ENCODE results near the gene MSLN. TPM values are rescaled to one million over a fixed set of nuclear protein-coding genes. Genes with fewer than 3 reads are reported as not detected.
A peak's percentile ranks its signal among the peaks of the same experiment; 100 is the strongest.

The MSLN gene
- total and polyA plus RNA-seq, 9 of the 15 experiments (the other 6 are each of a cell fraction or from before 2014, with no cell fraction given), result not detected

DNA sequence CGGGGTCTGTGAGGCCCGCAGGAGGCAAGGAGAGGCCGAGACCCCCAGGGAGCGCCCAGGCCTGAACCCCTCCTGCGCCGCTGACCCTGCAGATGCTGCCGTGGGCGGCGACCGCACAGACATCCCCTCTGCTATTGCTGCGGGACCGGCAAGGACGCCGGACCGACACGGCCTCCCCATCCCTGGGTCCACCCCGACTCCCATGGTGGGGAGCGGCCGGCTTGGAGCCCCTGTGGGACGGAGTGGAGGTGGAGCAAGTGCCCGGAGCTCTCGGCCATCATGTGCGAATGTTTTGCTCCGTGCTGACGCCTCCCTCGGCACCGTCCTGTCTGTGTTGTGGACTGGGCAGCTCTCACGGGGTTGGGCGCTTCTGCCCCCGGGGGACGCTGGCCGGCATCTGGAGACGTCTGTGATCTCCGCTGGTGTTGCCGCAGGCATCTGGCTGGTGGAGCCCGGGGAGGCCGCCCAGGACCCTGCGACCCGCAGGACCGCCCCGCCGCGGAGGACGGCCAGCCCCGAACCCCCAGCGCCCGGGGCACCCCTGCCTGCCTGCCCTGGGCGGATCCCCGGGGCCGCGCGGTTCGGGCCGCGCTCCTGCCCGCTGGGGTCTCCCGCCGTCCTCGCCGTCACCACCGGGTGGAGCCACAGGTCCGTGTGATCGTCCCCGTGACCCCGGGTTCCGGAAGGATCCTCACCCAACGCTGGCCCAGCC is 52.8 kb downstream of the MSLN start (continued):
- TF ChIP-seq, protein P1, sequence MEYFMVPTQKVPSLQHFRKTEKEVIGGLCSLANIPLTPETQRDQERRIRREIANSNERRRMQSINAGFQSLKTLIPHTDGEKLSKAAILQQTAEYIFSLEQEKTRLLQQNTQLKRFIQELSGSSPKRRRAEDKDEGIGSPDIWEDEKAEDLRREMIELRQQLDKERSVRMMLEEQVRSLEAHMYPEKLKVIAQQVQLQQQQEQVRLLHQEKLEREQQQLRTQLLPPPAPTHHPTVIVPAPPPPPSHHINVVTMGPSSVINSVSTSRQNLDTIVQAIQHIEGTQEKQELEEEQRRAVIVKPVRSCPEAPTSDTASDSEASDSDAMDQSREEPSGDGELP (CRISPR knock-in tag; IDR thresholded peaks at IDR 0.05; ENCODE audit: borderline replicate concordance), result peak; percentile 36; the same call in 1 of the 2 replicates
- peak; percentile 42 for TF ChIP-seq POLR2G (IDR thresholded peaks at IDR 0.05; ENCODE audit: low read depth, low read length)
- TF ChIP-seq, protein P2, sequence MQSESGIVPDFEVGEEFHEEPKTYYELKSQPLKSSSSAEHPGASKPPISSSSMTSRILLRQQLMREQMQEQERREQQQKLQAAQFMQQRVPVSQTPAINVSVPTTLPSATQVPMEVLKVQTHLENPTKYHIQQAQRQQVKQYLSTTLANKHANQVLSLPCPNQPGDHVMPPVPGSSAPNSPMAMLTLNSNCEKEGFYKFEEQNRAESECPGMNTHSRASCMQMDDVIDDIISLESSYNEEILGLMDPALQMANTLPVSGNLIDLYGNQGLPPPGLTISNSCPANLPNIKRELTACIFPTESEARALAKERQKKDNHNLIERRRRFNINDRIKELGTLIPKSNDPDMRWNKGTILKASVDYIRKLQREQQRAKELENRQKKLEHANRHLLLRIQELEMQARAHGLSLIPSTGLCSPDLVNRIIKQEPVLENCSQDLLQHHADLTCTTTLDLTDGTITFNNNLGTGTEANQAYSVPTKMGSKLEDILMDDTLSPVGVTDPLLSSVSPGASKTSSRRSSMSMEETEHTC (IDR thresholded peaks at IDR 0.05), result no peak
- peak; percentile 86; the same call in 1 of the 2 replicates for TF ChIP-seq STAG1 (CRISPR knock-in tag; IDR thresholded peaks at IDR 0.05; ENCODE audit: borderline replicate concordance)
- TF ChIP-seq, protein P3, sequence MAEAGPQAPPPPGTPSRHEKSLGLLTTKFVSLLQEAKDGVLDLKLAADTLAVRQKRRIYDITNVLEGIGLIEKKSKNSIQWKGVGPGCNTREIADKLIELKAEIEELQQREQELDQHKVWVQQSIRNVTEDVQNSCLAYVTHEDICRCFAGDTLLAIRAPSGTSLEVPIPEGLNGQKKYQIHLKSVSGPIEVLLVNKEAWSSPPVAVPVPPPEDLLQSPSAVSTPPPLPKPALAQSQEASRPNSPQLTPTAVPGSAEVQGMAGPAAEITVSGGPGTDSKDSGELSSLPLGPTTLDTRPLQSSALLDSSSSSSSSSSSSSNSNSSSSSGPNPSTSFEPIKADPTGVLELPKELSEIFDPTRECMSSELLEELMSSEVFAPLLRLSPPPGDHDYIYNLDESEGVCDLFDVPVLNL (CRISPR knock-in tag; IDR thresholded peaks at IDR 0.05; ENCODE audit: low read depth), result no peak
- TF ChIP-seq ZNF584 (CRISPR knock-in tag; IDR thresholded peaks at IDR 0.05; ENCODE audit: low read depth), result no peak
- TF ChIP-seq ZNF436 (CRISPR knock-in tag; IDR thresholded peaks at IDR 0.05), result no peak
- TF ChIP-seq ZNF644 (tag; IDR thresholded peaks at IDR 0.05; ENCODE audit: low read depth), result no peak
- 0 out of 2 replicates have a peak, but pooled peaks have one; percentile 26 for TF ChIP-seq NR2C2 (CRISPR knock-in tag; IDR thresholded peaks at IDR 0.05)
- TF ChIP-seq NR2C2 (tag; IDR thresholded peaks at IDR 0.05), result peak; percentile 46; the same call in 1 of the 2 replicates
- no peak for TF ChIP-seq SPI1 (IDR thresholded peaks at IDR 0.05; ENCODE audit: borderline replicate concordance, low read depth, low read length)
- TF ChIP-seq SREBF2 (CRISPR knock-in tag; IDR thresholded peaks at IDR 0.05), result no peak
- no peak for TF ChIP-seq EGR1 (conservative IDR thresholded peaks at IDR 0.05)
- TF ChIP-seq, protein P4, sequence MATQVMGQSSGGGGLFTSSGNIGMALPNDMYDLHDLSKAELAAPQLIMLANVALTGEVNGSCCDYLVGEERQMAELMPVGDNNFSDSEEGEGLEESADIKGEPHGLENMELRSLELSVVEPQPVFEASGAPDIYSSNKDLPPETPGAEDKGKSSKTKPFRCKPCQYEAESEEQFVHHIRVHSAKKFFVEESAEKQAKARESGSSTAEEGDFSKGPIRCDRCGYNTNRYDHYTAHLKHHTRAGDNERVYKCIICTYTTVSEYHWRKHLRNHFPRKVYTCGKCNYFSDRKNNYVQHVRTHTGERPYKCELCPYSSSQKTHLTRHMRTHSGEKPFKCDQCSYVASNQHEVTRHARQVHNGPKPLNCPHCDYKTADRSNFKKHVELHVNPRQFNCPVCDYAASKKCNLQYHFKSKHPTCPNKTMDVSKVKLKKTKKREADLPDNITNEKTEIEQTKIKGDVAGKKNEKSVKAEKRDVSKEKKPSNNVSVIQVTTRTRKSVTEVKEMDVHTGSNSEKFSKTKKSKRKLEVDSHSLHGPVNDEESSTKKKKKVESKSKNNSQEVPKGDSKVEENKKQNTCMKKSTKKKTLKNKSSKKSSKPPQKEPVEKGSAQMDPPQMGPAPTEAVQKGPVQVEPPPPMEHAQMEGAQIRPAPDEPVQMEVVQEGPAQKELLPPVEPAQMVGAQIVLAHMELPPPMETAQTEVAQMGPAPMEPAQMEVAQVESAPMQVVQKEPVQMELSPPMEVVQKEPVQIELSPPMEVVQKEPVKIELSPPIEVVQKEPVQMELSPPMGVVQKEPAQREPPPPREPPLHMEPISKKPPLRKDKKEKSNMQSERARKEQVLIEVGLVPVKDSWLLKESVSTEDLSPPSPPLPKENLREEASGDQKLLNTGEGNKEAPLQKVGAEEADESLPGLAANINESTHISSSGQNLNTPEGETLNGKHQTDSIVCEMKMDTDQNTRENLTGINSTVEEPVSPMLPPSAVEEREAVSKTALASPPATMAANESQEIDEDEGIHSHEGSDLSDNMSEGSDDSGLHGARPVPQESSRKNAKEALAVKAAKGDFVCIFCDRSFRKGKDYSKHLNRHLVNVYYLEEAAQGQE (IDR thresholded peaks at IDR 0.05; ENCODE audit: borderline replicate concordance), result peak; percentile 83
- TF ChIP-seq, protein P4 (CRISPR knock-in tag; IDR thresholded peaks at IDR 0.05; ENCODE audit: low read depth), result no peak
